ENCODE data around the gene RNF44.

The RNF44 gene

GRCh38 chr5:176536902-176537553 is at the start of gene RNF44:
TSS of gene RNF44 (minus strand) at chr5:176537402. CDS start at chr5:176532472, 4,930 bp downstream.
- peak; percentile 83 for DNase-seq

- no peak for DNase-seq
Measured at GRCh38 chr5:176583076-176583475, 45.9 kb upstream of the RNF44 start.

- no peak for DNase-seq
Measured at GRCh38 chr5:176581361-176581760, 44.2 kb upstream of the RNF44 start.

- DNase-seq: no peak
Measured at GRCh38 chr5:176579323-176579722, 42.1 kb upstream of the RNF44 start.

GRCh38 chr5:176578391-176578808 is 41.2 kb upstream of the RNF44 start:
- DNase-seq: no peak

GRCh38 chr5:176577312-176578176 is 40.3 kb upstream of the RNF44 start:
- DNase-seq: no peak

- no peak for DNase-seq
Measured at GRCh38 chr5:176575488-176576422, 38.6 kb upstream of the RNF44 start.

- no peak for DNase-seq
Measured at GRCh38 chr5:176575066-176575465, 37.9 kb upstream of the RNF44 start.

GRCh38 chr5:176574297-176574591 is 37.0 kb upstream of the RNF44 start:
- no peak for DNase-seq

- DNase-seq: peak; percentile 4
Measured at GRCh38 chr5:176573564-176574296, 36.5 kb upstream of the RNF44 start.

- DNase-seq: no peak
Measured at GRCh38 chr5:176570044-176570443, 32.8 kb upstream of the RNF44 start.

GRCh38 chr5:176568657-176569056 is 31.5 kb upstream of the RNF44 start:
- DNase-seq: no peak

- no peak for DNase-seq
Measured at GRCh38 chr5:176565760-176566288, 28.6 kb upstream of the RNF44 start.

- DNase-seq: no peak
Measured at GRCh38 chr5:176564002-176564401, 26.8 kb upstream of the RNF44 start.

GRCh38 chr5:176562189-176562588 is 25.0 kb upstream of the RNF44 start:
- no peak for DNase-seq

- DNase-seq: no peak
Measured at GRCh38 chr5:176561259-176561658, 24.1 kb upstream of the RNF44 start.

GRCh38 chr5:176560364-176560763 is 23.2 kb upstream of the RNF44 start:
- DNase-seq: no peak

- DNase-seq: no peak
Measured at GRCh38 chr5:176559683-176560082, 22.5 kb upstream of the RNF44 start.

- DNase-seq: no peak
Measured at GRCh38 chr5:176557846-176558245, 20.6 kb upstream of the RNF44 start.

GRCh38 chr5:176553260-176554085 is 16.3 kb upstream of the RNF44 start:
- no peak for DNase-seq

GRCh38 chr5:176552332-176552869 is 15.2 kb upstream of the RNF44 start:
- no peak for DNase-seq

Measured in NCI-H2107 (cell line).